ENCODE measurements around the gene FTCD. TPM values are rescaled to one million over a fixed set of nuclear protein-coding genes. Genes with fewer than 3 reads are reported as not detected.

The FTCD gene
- total and polyA plus RNA-seq, 2 donors (not counting 1 experiment from before 2014, with no cell fraction given) = 0.27 to 1.3 TPM

GRCh38 chr21:46156678-46157077, 1.3 kb upstream of the FTCD start:
- DNase-seq (ENCODE audit: low read depth in 2 of 2) = no peak
- no peaks in the 10 kb centered on the region for H4K20me1 ChIP-seq (ENCODE audit: control insufficient read depth, extremely low read depth, insufficient read depth, low read length)
- peaks cover 2% of the 10 kb centered on the region for H3K4me1 ChIP-seq (ENCODE audit: control insufficient read depth, extremely low read depth, insufficient read depth, low read length)
- no peaks in the 10 kb centered on the region for H3K9me3 ChIP-seq (ENCODE audit: control insufficient read depth, insufficient read depth, low read depth, low read length)
- no peaks in the 10 kb centered on the region for H3K36me3 ChIP-seq (ENCODE audit: control insufficient read depth, insufficient read depth, low read length)
- no peaks in the 10 kb centered on the region for H3K79me2 ChIP-seq (ENCODE audit: control insufficient read depth, insufficient read depth, low read length)
- no peak overlapping the region for H3K27ac ChIP-seq (ENCODE audit: insufficient read depth, low read length)
- no peak overlapping the region for H3K4me3 ChIP-seq (replicated peaks in 1 of 4; ENCODE audit: control extremely low read depth in 1 of 4, insufficient read depth in 1 of 4, low read depth in 3 of 4, low read length in 4 of 4)
- H3K9ac ChIP-seq (ENCODE audit: insufficient read depth, low read length) = no peak overlapping the region
- no peak overlapping the region for H3K4me2 ChIP-seq (ENCODE audit: extremely low read depth, insufficient read depth, low read length)
- TF ChIP-seq CTCF (conservative IDR thresholded peaks at IDR 0.05 in 1 of 2, IDR thresholded peaks at IDR 0.05 in 1 of 2; ENCODE audit: low read depth in 1 of 2, low read length in 2 of 2) (no peak), EZH2 (IDR thresholded peaks at IDR 0.05; ENCODE audit: low read length, missing control alignments) (no peak)
- no peaks in the 10 kb centered on the region for H3K27me3 ChIP-seq (ENCODE audit: control insufficient read depth, insufficient read depth, low read length)
- no peak overlapping the region for H2AFZ ChIP-seq (ENCODE audit: low read length)

GRCh38 chr21:46156378-46156645, 933 bp upstream of the FTCD start:
- Histone ChIP-seq H2AFZ (ENCODE audit: low read length) (no peak overlapping the region), H3K4me2 (ENCODE audit: extremely low read depth, insufficient read depth, low read length) (no peak overlapping the region), H3K79me2 (ENCODE audit: control insufficient read depth, insufficient read depth, low read length) (no peaks in the 10 kb centered on the region), H3K36me3 (ENCODE audit: control insufficient read depth, insufficient read depth, low read length) (no peaks in the 10 kb centered on the region), H3K9me3 (ENCODE audit: control insufficient read depth, insufficient read depth, low read depth, low read length) (no peaks in the 10 kb centered on the region), H3K27me3 (ENCODE audit: control insufficient read depth, insufficient read depth, low read length) (no peaks in the 10 kb centered on the region), H3K27ac (ENCODE audit: insufficient read depth, low read length) (no peak overlapping the region), H3K4me3 (replicated peaks in 1 of 4; ENCODE audit: control extremely low read depth in 1 of 4, insufficient read depth in 1 of 4, low read depth in 3 of 4, low read length in 4 of 4) (no peak overlapping the region), H3K9ac (ENCODE audit: insufficient read depth, low read length) (no peak overlapping the region), H4K20me1 (ENCODE audit: control insufficient read depth, extremely low read depth, insufficient read depth, low read length) (no peaks in the 10 kb centered on the region), H3K4me1 (ENCODE audit: control insufficient read depth, extremely low read depth, insufficient read depth, low read length) (peaks cover 2% of the 10 kb centered on the region)
- no peak for DNase-seq (ENCODE audit: low read depth in 2 of 2)
- TF ChIP-seq CTCF (conservative IDR thresholded peaks at IDR 0.05 in 1 of 2, IDR thresholded peaks at IDR 0.05 in 1 of 2; ENCODE audit: low read depth in 1 of 2, low read length in 2 of 2) (no peak), EZH2 (IDR thresholded peaks at IDR 0.05; ENCODE audit: low read length, missing control alignments) (no peak)

- no peak overlapping the region for H3K9ac ChIP-seq (ENCODE audit: insufficient read depth, low read length)
- H3K4me2 ChIP-seq (ENCODE audit: extremely low read depth, insufficient read depth, low read length) = no peak overlapping the region
- H3K36me3 ChIP-seq (ENCODE audit: control insufficient read depth, insufficient read depth, low read length) = no peaks in the 10 kb centered on the region
- no peak overlapping the region for H3K27ac ChIP-seq (ENCODE audit: insufficient read depth, low read length)
- no peaks in the 10 kb centered on the region for H4K20me1 ChIP-seq (ENCODE audit: control insufficient read depth, extremely low read depth, insufficient read depth, low read length)
- H3K9me3 ChIP-seq (ENCODE audit: control insufficient read depth, insufficient read depth, low read depth, low read length) = no peaks in the 10 kb centered on the region
- H2AFZ ChIP-seq (ENCODE audit: low read length) = no peak overlapping the region
- peaks cover 2% of the 10 kb centered on the region for H3K4me1 ChIP-seq (ENCODE audit: control insufficient read depth, extremely low read depth, insufficient read depth, low read length)
- H3K79me2 ChIP-seq (ENCODE audit: control insufficient read depth, insufficient read depth, low read length) = no peaks in the 10 kb centered on the region
- DNase-seq (ENCODE audit: low read depth in 2 of 2) = no peak
- no peak overlapping the region for H3K4me3 ChIP-seq (replicated peaks in 1 of 4; ENCODE audit: control extremely low read depth in 1 of 4, insufficient read depth in 1 of 4, low read depth in 3 of 4, low read length in 4 of 4)
- H3K27me3 ChIP-seq (ENCODE audit: control insufficient read depth, insufficient read depth, low read length) = no peaks in the 10 kb centered on the region
- TF ChIP-seq CTCF (conservative IDR thresholded peaks at IDR 0.05 in 1 of 2, IDR thresholded peaks at IDR 0.05 in 1 of 2; ENCODE audit: low read depth in 1 of 2, low read length in 2 of 2) (no peak), EZH2 (IDR thresholded peaks at IDR 0.05; ENCODE audit: low read length, missing control alignments) (no peak)
These were observed 345 bp downstream of the FTCD start for GRCh38 chr21:46154955-46155513.

All from fibroblast of lung (primary cell).